ENCODE results near the gene WNT3A. TPM values are rescaled to one million over a fixed set of nuclear protein-coding genes. Genes with fewer than 3 reads are reported as not detected.
A peak's percentile ranks its signal among the peaks of the same experiment; 100 is the strongest.

The WNT3A gene
- total and polyA plus RNA-seq, 4 donors, result 0.09 to 3.1 (median 1.9) TPM

GRCh38 chr1:228006034-228006785 is 588 bp upstream of the WNT3A start:
- ATAC-seq (ENCODE audit: insufficient read depth, low FRiP score) (no peak), DNase-seq (no peak)
- Histone ChIP-seq H3K27me3 (ENCODE audit: control insufficient read depth in 3 of 3, insufficient read depth in 3 of 3, low read length in 2 of 3) (peaks cover 21 to 74% (median 51%) of the 10 kb centered on the region in 3 donors), H3K27ac (ENCODE audit: low read depth in 1 of 2, low read length in 1 of 2) (no peak overlapping the region), H3K4me1 (ENCODE audit: control insufficient read depth in 5 of 5, insufficient read depth in 5 of 5, low read length in 5 of 5) (peaks cover 0 to 4% (median 0%) of the 10 kb centered on the region in 5 donors), H3K9me3 (ENCODE audit: control insufficient read depth in 4 of 4, insufficient read depth in 3 of 4, low read length in 3 of 4) (peaks cover 0 to 2% (median 0%) of the 10 kb centered on the region in 4 donors), H3K4me3 (no peak overlapping the region), H3K9ac (ENCODE audit: insufficient read depth in 1 of 2, low read length in 2 of 2) (no peak overlapping the region), H3K36me3 (ENCODE audit: control insufficient read depth in 4 of 4, insufficient read depth in 4 of 4, low read length in 4 of 4) (no peaks in the 10 kb centered on the region)
- TF ChIP-seq, protein P1, sequence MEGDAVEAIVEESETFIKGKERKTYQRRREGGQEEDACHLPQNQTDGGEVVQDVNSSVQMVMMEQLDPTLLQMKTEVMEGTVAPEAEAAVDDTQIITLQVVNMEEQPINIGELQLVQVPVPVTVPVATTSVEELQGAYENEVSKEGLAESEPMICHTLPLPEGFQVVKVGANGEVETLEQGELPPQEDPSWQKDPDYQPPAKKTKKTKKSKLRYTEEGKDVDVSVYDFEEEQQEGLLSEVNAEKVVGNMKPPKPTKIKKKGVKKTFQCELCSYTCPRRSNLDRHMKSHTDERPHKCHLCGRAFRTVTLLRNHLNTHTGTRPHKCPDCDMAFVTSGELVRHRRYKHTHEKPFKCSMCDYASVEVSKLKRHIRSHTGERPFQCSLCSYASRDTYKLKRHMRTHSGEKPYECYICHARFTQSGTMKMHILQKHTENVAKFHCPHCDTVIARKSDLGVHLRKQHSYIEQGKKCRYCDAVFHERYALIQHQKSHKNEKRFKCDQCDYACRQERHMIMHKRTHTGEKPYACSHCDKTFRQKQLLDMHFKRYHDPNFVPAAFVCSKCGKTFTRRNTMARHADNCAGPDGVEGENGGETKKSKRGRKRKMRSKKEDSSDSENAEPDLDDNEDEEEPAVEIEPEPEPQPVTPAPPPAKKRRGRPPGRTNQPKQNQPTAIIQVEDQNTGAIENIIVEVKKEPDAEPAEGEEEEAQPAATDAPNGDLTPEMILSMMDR (IDR thresholded peaks at IDR 0.05; ENCODE audit: control extremely low read depth, extremely low read depth), result no peak
- 4% methylated on average over 39 to 52 of the region's 52 CpGs for WGBS, 2 donors

DNA sequence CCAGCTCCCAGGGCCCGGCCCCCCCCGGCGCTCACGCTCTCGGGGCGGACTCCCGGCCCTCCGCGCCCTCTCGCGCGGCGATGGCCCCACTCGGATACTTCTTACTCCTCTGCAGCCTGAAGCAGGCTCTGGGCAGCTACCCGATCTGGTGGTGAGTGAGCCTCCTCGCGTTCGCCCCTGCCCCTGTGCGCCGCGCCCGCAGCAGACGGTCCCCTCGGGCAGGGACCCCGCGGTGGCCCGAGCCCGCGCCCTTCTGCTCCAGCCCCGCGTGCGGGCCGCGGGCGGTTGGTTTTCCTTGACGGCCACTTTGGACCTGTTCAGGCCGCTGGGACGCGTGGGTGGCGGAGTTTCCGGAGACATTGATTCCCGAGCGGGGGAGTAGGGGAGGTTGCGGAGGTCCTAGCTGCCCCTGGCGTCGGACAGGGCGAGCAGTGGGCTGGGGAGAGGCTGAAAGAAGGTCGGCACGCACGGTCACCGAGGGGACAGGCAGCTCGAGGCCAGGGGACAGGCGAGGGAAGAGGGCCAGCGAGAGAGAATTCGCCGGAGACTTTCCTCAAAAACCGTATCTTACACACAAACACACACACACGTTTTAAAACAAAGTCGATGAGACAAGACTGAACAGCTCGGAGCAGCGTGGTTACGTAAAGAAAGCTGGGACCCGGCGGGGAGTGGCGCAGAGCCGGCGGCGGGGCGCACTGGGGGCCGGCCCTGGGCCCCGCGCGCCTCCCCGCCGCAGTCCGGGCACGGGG is 427 bp downstream of the WNT3A start:
- TF ChIP-seq, protein P1 (IDR thresholded peaks at IDR 0.05; ENCODE audit: control extremely low read depth, extremely low read depth), result no peak
- no peaks in the 10 kb centered on the region for H3K36me3 ChIP-seq (ENCODE audit: control insufficient read depth in 4 of 4, insufficient read depth in 4 of 4, low read length in 4 of 4)
- no peak overlapping the region for H3K27ac ChIP-seq (ENCODE audit: low read depth in 1 of 2, low read length in 1 of 2)
- H3K9me3 ChIP-seq (ENCODE audit: control insufficient read depth in 4 of 4, insufficient read depth in 3 of 4, low read length in 3 of 4), result peaks cover 0 to 2% (median 0%) of the 10 kb centered on the region in 4 donors
- H3K4me1 ChIP-seq (ENCODE audit: control insufficient read depth in 5 of 5, insufficient read depth in 5 of 5, low read length in 5 of 5), result peaks cover 0 to 4% (median 0%) of the 10 kb centered on the region in 5 donors
- 2 to 3% methylated on average over 73 to 77 of the region's 77 CpGs for WGBS, 2 donors
- ATAC-seq (ENCODE audit: insufficient read depth, low FRiP score) (no peak), DNase-seq (peak in 1 of 3 donors; percentile 21)
- no peak overlapping the region for H3K4me3 ChIP-seq
- H3K27me3 ChIP-seq (ENCODE audit: control insufficient read depth in 3 of 3, insufficient read depth in 3 of 3, low read length in 2 of 3), result peaks cover 21 to 79% (median 51%) of the 10 kb centered on the region in 3 donors
- no peak overlapping the region for H3K9ac ChIP-seq (ENCODE audit: insufficient read depth in 1 of 2, low read length in 2 of 2)

DNA sequence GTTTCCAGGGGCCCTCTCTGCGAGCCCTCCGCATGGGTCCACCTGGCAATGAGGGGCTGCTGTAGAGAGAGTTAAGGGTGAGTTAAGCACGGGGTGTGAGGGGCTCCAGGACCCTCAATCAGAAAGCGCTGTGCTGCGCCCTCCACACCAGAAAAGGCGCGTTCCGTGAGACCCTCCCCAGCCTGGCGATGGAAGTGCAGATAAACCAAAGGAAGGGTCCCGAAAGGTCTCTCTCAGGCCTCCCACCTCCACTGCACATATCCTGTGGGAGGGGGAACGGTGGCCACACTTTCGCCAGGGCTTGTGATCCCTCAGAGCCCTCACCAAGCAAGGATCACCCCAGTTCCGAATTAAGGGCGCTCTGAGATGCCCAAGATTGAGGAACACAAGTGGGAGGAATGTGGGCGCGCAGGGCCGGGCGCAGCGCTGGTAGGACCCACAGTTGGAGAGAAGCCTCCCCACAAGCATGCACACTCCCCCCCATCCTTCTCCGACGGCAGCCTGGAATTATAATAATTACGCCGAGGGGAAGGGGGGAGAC is 1.1 kb downstream of the WNT3A start:
- DNase-seq (no peak), ATAC-seq (ENCODE audit: insufficient read depth, low FRiP score) (no peak)
- Histone ChIP-seq H3K4me3 (no peak overlapping the region), H3K4me1 (ENCODE audit: control insufficient read depth in 5 of 5, insufficient read depth in 5 of 5, low read length in 5 of 5) (peaks cover 0 to 4% (median 0%) of the 10 kb centered on the region in 5 donors), H3K27ac (ENCODE audit: low read depth in 1 of 2, low read length in 1 of 2) (no peak overlapping the region), H3K27me3 (ENCODE audit: control insufficient read depth in 3 of 3, insufficient read depth in 3 of 3, low read length in 2 of 3) (peaks cover 21 to 75% (median 51%) of the 10 kb centered on the region in 3 donors), H3K9me3 (ENCODE audit: control insufficient read depth in 4 of 4, insufficient read depth in 3 of 4, low read length in 3 of 4) (peaks cover 0 to 2% (median 0%) of the 10 kb centered on the region in 4 donors), H3K36me3 (ENCODE audit: control insufficient read depth in 4 of 4, insufficient read depth in 4 of 4, low read length in 4 of 4) (no peaks in the 10 kb centered on the region), H3K9ac (ENCODE audit: insufficient read depth in 1 of 2, low read length in 2 of 2) (no peak overlapping the region)
- TF ChIP-seq, protein P1 (IDR thresholded peaks at IDR 0.05; ENCODE audit: control extremely low read depth, extremely low read depth), result no peak
- WGBS, 2 donors, result 5 to 6% methylated on average over 21 to 23 of the region's 23 CpGs

Measured in lung (tissue), 12 donors.